Colon (tissue), 2 donors: Measurements from ENCODE around the gene DNAI1.

ENCODE experiments used
- FAIRE-seq: peaks from 2 replicates; lab custom pipeline; 2012; peaks lifted over from hg19 to GRCh38; lab: Jason Lieb, UNC
- donor health status: control.
- donor health status: control.

Gene DNAI1

GRCh38 chr9:34546102-34546833 lies 87.7 kb downstream of the DNAI1 start:
- no peak for FAIRE-seq

DNA sequence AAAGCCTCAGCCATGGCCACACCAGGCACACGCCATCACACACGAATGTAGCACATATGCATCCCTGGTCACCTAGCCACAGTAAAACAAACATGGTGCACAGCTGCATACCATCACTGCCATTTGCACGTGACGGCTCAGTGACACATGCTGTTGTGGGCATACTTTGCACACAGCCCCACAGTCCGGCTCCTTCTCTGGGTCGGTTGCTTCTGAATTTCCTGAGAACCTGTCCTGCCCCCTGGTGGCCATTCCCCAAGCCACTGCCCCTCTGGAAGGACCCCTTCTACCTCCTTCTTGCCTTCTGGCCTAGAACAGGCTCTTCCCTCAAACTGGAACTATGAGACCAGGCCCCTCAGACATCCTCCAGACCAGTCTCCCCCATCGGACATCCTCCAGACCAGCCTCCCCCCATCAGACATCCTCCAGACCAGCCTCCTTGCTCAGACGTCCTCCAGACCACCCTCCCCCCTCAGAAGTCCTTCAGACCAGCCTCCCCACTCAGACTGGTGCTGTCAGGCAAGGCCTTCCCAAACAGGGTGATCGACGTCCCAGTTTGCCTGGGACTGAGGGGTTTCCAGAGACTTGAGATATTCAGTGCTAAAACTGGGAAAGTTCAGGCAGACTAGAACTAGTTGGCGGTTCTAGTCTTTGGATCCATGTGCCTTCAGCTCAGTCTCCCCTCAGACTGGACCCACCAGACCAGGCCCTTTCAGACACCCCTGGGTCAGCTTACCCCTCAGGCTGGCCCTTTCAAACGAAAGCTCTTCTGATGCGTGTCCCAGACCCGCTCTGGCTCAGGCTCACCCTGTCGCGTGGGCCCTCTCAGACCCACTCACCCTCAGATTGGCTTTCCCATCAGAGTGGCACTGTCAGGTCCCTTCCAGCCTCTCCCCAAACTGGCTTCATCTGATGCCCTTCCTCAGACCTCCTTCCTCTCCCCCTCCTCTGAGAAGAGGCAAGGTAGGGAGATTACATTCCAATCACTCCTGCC lies 88.5 kb downstream of the DNAI1 start:
- FAIRE-seq: no peak

DNA sequence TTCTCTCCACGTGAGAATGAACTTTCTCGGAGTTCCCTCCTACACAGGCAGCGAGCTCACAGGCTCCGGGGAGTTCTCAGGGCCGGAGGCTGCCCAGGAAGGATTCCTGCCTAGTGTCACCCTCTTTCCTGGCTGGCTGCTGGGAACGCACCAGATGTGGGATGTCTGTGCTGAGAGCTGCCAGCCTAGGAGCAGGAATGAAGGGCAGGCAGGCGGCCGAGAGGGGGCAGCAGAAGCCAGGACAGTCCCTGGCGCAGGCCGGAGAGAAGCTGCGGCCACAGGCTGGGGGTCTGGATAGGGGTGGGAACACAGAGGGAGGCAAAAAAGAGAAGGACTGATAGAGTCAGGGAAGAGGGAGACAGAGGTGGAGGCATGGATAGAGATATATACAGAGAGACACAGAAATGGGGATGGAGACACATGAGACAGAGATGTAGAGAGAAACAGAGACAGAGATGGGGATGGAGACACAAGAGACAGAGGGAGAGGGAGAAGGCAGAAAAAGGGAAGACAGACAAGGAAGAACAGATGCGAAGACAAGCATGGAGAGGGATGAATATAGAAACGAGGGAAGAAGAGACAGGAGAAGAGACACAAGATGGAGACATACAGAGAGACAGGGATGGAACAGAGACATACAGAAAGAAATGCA lies 89.5 kb downstream of the DNAI1 start:
- FAIRE-seq: no peak

DNA sequence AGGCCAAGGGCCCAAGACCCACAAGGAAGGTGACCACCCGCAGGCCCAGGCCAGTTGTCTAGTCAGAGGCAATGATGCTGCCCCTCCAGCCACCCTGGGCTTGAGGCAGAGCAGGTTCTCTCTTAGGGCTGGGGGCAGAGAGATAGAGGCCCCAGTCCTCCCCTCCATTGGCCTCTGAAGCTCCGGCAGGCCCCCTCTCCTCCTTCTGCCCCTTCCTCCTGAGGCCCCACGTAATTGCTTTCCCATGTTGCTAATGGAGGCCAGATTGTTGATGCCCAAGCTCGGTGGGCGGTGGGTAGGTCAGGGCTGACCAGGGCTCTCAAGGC lies 90.8 kb downstream of the DNAI1 start:
- FAIRE-seq: no peak

- FAIRE-seq: no peak
Observed at GRCh38 chr9:34550016-34550680, 91.5 kb downstream of the DNAI1 start.

DNA sequence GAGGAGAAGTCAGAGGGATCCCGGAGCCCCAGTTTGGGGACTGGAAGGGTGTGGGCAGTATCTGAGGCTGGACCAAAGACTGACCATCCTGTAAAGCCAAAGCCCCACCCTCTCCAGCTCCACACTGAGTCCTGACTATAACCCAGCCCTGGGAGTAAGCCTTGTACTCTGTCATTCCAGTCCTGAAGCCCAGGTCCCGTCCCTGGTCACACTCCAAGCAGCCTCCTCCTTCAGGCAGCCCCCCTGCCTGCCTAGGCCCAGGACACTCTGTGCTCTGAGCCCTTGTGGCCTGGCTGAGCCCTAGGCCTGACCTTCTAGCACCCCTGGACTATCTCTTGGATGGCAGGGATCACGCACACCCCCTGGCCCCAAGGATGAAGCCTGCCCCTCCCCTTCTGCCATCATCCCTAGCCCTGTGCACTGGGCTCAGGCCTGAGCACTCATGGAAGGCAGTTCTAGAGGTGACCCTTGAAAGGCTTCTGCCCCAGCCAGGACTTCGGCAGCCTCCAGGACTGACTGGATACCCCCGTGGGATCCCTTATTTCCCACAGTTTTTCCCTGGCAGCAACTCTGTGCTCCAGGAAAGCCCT lies 92.2 kb downstream of the DNAI1 start:
- FAIRE-seq: no peak

- FAIRE-seq: no peak
Observed at GRCh38 chr9:34551751-34552605, 93.4 kb downstream of the DNAI1 start.

- FAIRE-seq: no peak
Observed at GRCh38 chr9:34552606-34552981, 94.0 kb downstream of the DNAI1 start.

GRCh38 chr9:34552986-34553385 lies 94.4 kb downstream of the DNAI1 start:
- FAIRE-seq: no peak

DNA sequence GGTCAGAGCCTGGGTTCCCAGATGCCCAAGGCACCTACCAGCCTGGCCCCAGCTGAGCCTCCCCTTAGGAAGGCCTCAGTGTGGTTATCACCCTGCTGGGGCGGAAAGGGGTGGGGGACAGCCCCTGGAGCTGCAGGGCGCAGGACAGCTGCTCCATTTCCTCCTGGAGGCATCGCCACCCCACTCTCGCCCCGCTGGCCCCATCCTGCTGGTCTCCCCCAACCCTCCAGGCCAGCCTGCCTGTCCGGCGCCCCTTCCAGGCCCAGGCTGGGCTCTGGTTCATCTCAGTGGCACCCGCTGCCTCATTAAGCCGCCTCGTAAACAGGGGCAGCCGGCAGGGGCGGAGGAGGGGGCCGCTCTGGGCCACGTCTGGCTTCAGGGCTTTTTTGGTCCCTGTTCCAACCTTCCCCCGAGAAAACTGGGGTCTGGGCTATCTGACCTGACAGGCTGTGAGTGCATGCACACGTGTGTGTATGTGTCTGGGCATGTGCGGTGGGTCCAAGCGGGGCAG lies 95.0 kb downstream of the DNAI1 start:
- no peak for FAIRE-seq

DNA sequence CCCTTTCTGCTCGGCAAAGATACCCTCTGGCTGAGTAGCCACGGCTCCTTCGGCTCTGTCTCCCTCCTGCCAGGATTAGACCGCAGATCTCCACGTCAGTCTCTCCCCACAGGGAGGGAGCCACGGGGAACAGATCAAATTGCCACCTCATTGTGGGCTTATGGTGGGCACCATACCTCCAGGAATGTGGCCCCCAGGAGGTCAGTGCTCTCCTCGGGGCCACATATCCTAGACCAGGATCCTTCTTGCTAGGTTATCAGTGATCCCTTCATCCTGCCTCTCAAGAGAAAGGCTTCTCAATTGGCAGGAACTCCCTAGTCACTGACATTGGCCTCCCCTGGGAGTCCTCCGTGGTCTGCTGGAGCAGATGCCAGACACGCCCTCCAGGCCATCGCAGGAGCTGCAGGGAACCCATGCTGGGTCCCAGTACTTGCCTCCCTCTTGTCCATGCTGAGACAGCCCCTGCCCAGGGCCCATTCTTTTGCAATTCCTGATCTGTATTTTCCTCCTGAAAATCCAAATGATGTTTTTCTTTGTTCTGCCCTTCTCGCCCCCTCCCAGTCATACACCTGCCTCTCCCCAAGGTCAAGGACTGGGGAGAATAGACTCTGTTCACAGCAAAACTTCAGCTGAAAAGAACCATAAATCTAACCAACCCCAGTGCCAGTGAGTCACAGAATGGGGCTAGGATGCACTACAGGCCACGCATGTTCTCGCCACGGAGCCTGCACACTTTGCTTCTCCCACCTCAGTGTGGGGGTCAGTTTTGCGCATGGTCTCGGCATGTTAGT lies 95.8 kb downstream of the DNAI1 start:
- no peak for FAIRE-seq

- FAIRE-seq: no peak
Observed at GRCh38 chr9:34555002-34555348, 96.4 kb downstream of the DNAI1 start.

DNA sequence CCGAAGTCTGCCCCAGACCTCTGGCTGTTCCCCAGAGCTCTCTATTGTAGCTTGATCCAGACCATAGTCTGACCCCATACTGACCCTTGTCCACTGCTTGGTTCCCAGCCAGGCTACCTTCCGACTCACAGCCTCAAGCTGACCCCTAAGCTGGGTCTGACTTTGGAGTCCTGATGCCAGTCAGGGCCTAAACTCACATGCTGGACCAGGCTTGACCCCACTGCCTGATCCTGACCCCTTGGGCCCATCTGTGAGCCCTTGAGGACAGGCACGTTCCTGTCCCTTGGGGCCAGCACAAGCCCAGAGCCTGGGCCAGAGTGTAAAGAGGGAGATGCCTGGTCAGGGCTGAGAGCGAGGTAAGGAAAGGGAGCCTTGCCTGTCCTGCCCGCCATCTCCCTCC lies 96.9 kb downstream of the DNAI1 start:
- FAIRE-seq: no peak

GRCh38 chr9:34555936-34556525 lies 97.4 kb downstream of the DNAI1 start:
- no peak for FAIRE-seq

- no peak for FAIRE-seq
Observed at GRCh38 chr9:34556949-34557348, 98.3 kb downstream of the DNAI1 start.

- no peak for FAIRE-seq
Observed at GRCh38 chr9:34557426-34558321, 99.1 kb downstream of the DNAI1 start.

GRCh38 chr9:34558364-34558763 lies 99.8 kb downstream of the DNAI1 start:
- FAIRE-seq: no peak

GRCh38 chr9:34558919-34559623 lies 100.5 kb downstream of the DNAI1 start:
- FAIRE-seq: no peak
